PFSK-1 (cell line): Measurements from ENCODE around the gene ATP11A.

Experiments used
- FOXP2 ChIP-seq: optimal IDR thresholded peaks from 2 replicates; pipeline ENCODE3; 2011; ENCODE audit warnings: borderline replicate concordance, control low read depth, inconsistent platforms; ENCODE audit not compliant: insufficient read depth; ENCODE audit errors: extremely low read length, extremely low read depth
- POLR2AphosphoS5 ChIP-seq: IDR thresholded peaks from 2 replicates; pipeline ENCODE4 v1.6.1; 2012; ENCODE audit warnings: low read depth, mild to moderate bottlenecking, control low read depth, low read length, moderate library complexity
- REST ChIP-seq, 2 experiments: IDR thresholded peaks; 2 replicates each; pipeline versions ENCODE4 v1.6.1 to v1.8.0; 2011 to 2012; ENCODE audit warnings: low read depth in 2 of 2, low read length in 2 of 2, control low read depth in 1 of 2, inconsistent platforms in 1 of 2, mild to moderate bottlenecking in 1 of 2, moderate library complexity in 1 of 2; ENCODE audit not compliant: insufficient read depth in 1 of 2
- SIN3A ChIP-seq: IDR thresholded peaks from 2 replicates; pipeline ENCODE4 v1.6.1; 2012; ENCODE audit warnings: mild to moderate bottlenecking, low read length, moderate library complexity, borderline replicate concordance; ENCODE audit not compliant: insufficient read depth
- TAF1 ChIP-seq: IDR thresholded peaks from 2 replicates; pipeline ENCODE4 v1.6.1; 2012; ENCODE audit warnings: low read length, control low read depth, borderline replicate concordance; ENCODE audit not compliant: insufficient read depth

ATP11A gene

GRCh38 chr13:112814905-112815585, 125.2 kb downstream of the ATP11A start:
- TF ChIP-seq SIN3A: no peak
- TF ChIP-seq POLR2AphosphoS5: no peak
- TF ChIP-seq FOXP2: no peak
- no peak for TF ChIP-seq REST (IDR thresholded peaks at IDR 0.05; ENCODE audit: insufficient read depth in 1 of 2, low read depth in 2 of 2, low read length in 2 of 2)
- TF ChIP-seq TAF1: no peak

- TF ChIP-seq FOXP2: no peak
- TF ChIP-seq SIN3A: no peak
- TF ChIP-seq POLR2AphosphoS5: no peak
- TF ChIP-seq TAF1: no peak
- no peak for TF ChIP-seq REST (IDR thresholded peaks at IDR 0.05; ENCODE audit: insufficient read depth in 1 of 2, low read depth in 2 of 2, low read length in 2 of 2)
Measured at GRCh38 chr13:112815871-112816270, 126.0 kb downstream of the ATP11A start.

GRCh38 chr13:112818040-112818697, 128.3 kb downstream of the ATP11A start:
- TF ChIP-seq TAF1 (no peak), FOXP2 (no peak), SIN3A (no peak), REST (IDR thresholded peaks at IDR 0.05; ENCODE audit: insufficient read depth in 1 of 2, low read depth in 2 of 2, low read length in 2 of 2) (no peak), POLR2AphosphoS5 (no peak)

DNA sequence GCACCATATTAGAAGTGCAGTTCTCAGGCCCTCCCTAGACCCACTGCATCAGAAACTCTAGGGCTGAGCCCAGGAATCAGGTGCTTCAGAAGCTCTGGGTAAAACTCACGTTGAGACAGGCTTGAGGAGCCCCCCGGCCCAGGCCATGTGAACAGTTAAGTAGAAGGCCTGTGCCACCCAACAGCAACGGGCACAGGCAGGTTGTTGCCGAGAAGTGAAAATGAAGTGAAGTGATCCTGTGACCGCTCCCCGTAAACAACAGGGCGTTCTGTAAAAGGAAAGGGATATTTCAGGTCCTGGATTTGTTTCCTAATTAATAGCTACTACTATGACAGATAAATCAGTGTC, 128.8 kb downstream of the ATP11A start:
- TF ChIP-seq REST (IDR thresholded peaks at IDR 0.05; ENCODE audit: insufficient read depth in 1 of 2, low read depth in 2 of 2, low read length in 2 of 2) (no peak), FOXP2 (no peak), TAF1 (no peak), SIN3A (no peak), POLR2AphosphoS5 (no peak)

- TF ChIP-seq TAF1: no peak
- TF ChIP-seq REST (IDR thresholded peaks at IDR 0.05; ENCODE audit: insufficient read depth in 1 of 2, low read depth in 2 of 2, low read length in 2 of 2): no peak
- no peak for TF ChIP-seq FOXP2
- TF ChIP-seq POLR2AphosphoS5: no peak
- no peak for TF ChIP-seq SIN3A
Measured at GRCh38 chr13:112819111-112819510, 129.3 kb downstream of the ATP11A start.
